Kidney capillary endothelial cell (primary cell): ENCODE results near the gene LDLRAP1.

Source experiments
- DNase-seq: peaks from one replicate; pipeline ENCODE4 v3.0.0-alpha.2; 2018; ENCODE audit warnings: low spot score

The LDLRAP1 gene

DNA sequence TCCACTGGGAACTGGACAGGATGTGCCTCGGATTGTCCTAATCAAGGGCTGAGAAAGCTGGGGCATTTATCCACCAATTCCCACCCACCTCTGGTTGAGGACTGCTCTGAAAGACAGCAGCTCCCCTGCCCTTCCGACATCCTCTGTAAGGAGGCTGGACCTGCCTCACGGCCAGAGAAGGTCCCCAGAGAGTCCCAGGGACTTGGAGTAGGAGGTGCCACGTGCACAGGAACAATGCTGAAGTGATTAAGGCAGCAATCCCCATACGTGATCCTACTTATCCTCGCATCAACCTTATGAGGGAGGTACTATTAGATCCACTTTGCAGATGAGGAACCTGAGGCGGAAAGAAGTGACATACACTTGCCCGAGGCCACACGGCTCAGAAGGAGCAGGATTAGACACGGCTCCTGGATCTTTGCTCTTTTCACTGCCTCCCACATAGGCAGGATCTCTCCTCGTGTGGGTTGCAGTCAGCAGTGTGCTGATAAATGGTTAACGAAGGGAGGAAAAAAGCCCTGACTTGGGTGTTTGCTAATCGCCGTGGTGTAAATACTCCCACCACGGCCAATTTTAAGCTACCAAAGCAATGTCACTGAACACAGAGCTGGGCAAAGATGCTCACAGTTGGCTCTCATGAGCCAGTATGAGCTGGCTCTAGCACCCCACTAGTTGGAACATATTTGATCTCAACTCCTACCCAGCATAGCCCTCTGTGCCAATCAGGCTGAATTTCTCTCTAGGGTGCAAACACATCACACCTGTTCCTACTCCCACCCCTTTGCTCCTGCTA, 18.6 kb upstream of the LDLRAP1 start:
- DNase-seq: no peak

GRCh38 chr1:25525361-25525688, 18.1 kb upstream of the LDLRAP1 start:
- no peak for DNase-seq

GRCh38 chr1:25526753-25527152, 16.7 kb upstream of the LDLRAP1 start:
- DNase-seq: no peak

DNA sequence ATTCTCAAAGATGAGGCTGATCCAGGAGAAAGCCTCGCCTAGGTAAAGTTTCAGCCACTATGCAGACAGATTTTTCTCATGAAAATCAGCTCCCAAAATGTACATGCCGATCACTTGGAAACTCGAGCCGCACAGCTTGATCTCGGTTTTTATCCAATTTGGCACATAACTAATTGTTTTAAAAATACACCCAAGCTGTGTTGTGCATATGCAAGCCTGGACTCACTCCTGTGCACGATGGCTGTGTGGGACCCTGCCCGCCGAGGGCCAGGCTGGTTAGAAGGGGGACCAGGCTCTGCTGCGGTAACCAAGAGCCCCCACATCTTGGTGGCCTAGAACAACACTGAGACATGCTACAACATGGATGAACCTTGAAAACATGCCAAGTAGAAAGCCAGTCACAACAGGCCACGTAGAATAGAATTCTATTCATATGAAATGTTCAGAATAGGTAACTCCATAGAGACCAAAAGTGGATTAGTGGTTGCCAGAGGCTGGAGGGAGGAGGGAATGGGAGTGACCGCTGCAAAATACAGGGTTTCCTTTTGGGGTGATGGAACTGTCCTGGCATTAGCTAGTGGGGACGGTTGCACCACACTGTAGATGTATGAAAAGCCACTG, 16.1 kb upstream of the LDLRAP1 start:
- no peak for DNase-seq

DNA sequence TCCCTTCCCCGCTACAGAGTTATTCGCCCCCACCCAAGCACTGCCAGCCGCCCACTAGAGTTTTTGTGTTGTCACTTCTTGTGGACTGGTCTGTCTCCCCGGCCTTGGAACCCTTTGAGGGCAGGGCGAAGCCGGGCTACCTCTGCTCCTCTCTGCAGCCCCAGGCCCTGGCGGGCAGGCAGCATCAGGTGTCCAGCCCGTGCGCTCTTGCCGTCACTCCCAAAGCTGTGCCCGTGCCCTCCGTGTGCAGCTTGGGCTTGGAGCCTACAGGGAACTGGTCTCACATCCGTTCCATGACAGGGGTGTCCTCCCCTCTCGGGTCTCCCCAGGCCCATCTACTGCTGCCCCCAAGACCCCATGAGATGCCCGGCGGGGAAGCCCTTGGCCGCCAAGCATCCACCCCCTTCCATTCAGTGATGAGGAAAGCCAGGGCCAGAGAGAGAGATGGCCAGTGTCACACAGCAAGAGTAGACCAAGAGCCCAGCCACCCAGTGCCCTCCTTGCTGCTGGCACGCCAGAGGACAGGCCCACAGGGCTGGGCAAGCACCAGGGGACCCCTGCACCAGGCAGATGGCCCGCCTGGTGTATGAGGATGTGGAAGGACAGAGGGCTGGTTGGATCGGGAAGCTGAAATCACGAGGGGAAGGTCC, 15.3 kb upstream of the LDLRAP1 start:
- no peak for DNase-seq

DNA sequence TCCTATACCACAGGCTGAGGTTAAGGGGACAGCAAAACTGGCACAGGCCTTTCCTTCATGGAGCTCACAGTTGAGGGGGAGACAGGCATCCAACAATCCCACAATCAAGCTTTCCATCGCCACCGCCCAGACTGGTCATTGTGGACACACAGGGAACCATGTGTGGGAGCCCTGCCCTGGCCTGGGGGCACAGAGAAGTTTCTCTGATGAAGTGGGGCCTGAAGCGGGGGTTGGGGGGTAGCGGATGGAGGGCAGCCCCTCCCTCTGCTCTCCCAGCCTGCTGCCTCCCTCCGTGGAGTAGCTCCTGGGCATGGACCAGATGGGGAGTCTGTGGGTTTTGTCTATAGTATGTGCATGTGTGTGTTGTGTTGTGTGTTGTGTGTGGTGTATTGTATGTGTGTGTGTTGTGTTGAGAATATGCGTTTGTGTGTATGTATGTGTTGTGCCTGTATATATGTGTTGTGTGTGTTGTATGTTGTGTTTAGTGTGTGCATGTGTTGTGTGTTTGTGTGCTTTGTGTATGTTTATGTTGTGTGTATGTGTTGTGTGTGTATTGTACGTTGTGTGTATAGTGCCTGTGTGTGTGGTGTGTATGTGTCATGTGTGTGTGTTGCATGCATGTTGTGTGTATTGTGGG, 14.4 kb upstream of the LDLRAP1 start:
- DNase-seq: no peak

GRCh38 chr1:25529518-25530185, 13.8 kb upstream of the LDLRAP1 start:
- no peak for DNase-seq

- no peak for DNase-seq
These were observed 13.0 kb upstream of the LDLRAP1 start for GRCh38 chr1:25530186-25531081.

DNA sequence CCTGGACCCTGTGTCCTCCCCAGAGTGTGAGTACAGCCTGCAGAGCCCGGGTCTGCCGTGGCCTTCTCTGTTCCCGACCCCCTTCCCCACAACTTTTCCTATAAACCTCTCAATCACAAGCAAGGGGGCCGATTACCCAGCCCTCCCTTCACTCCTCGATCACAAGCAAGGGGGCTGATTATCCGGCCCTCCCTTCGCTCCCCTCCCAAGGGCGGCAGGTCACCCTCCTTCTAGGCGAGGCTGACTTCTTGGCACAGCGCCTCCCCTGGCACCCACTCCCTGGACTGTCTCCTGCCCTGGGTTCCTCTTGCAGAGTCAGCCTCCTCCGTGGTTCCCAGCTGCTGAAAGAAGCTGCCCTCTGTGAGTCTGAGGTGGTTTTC, 12.3 kb upstream of the LDLRAP1 start:
- DNase-seq: no peak

- no peak for DNase-seq
These were observed 10.4 kb upstream of the LDLRAP1 start for GRCh38 chr1:25532970-25533369.

- no peak for DNase-seq
These were observed 9.5 kb upstream of the LDLRAP1 start for GRCh38 chr1:25533775-25534409.

- no peak for DNase-seq
These were observed 9.0 kb upstream of the LDLRAP1 start for GRCh38 chr1:25534410-25534788.

DNA sequence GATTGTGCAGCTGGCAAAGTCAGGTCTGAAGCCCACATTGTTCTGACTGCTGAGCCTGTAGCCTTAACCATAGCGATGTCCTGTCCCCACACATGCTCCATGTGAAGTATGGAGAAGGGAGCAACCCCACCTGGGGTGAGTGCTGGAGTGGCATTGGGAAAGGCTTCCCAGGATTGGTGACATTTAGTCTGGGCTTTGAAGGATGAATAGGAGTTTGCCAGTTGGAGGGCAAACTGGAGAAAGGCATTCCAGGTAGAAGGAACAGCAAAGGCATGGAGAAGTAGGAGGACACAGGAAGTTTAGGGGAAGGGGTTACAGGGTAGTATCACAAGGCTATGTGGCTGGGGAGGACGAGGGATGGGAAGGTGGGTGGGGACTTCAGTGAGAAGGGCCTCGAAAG, 7.3 kb upstream of the LDLRAP1 start:
- DNase-seq: no peak

DNA sequence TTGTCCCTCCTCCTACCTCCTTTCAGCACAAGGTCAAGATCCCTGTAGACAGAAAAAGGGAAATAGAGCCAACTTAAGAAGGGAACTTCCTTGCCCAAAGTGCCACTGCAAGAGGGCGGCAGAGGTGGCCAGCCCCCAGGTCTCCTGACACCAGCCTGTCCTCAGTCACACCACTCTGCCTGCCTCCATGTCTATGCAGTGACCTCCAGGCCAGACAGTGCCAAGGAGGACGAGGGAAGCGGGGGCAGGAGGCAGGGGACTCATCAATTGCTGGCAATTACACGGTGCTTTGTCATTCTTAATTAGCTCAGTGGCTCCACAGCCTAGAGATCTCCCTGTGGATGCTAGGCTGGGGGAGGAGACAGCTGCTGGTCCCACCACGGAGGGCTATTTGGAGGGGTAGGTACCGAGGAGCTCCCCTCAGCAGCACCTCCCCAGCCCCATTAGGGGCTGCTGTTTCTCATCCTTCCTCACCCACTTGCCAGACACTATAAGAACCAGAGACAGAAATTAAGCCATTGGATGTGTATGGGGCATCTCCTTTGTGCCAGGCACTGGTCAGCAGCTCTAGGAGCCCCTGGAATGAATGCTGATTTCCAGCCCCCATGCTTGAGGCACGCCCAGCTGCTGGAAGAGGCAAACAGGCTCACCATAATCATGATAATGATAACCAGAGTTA, 6.1 kb upstream of the LDLRAP1 start:
- DNase-seq: no peak

DNA sequence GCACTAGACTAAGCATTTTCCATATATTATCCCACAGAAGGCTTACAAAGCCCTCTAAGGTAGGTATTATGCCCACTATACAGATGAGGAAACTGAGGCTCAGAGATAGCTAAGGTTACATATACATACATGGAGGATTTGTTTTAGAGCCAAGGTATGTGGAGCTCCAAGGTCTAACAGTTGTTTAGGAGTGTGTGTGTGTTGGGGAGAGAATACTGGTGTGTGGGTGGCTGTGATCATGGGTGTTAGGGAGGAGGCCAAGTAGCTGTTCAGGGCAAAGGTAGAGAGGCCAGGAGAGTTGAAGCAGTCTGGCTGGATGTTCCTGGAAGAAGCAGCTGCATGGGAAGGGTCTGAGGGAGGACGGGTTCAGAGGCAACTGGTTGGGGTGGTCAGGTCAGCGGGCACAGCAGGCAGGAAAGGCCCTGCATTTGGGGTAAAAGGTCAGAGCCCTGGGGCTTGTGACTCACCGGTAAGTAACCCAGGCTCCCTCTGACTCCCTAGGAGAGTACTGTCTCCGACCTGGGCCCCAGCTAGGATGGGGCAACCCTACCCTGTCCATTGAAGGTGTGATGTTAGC, 5.1 kb upstream of the LDLRAP1 start:
- DNase-seq: no peak

GRCh38 chr1:25540750-25541342, 2.6 kb upstream of the LDLRAP1 start:
- no peak for DNase-seq

DNA sequence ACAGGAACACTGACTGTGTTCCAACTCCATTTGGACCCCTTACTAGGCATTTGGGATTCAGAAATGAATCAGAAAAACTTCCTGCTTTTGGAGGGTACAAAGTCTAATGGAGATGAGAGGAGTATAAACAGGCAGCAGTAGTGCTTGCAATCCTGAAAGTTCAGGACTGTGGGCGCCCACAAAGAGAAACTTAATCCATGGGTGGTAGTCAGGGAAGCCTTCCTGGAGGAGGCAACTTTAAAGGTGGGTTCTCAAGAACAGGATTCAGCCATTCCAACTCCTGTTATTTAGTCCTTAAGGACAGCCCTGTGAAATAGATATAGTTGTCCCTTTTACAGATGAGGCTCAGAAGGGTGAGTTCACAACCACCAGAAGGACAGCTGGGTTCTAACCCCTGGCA, 2.0 kb upstream of the LDLRAP1 start:
- DNase-seq: no peak

DNA sequence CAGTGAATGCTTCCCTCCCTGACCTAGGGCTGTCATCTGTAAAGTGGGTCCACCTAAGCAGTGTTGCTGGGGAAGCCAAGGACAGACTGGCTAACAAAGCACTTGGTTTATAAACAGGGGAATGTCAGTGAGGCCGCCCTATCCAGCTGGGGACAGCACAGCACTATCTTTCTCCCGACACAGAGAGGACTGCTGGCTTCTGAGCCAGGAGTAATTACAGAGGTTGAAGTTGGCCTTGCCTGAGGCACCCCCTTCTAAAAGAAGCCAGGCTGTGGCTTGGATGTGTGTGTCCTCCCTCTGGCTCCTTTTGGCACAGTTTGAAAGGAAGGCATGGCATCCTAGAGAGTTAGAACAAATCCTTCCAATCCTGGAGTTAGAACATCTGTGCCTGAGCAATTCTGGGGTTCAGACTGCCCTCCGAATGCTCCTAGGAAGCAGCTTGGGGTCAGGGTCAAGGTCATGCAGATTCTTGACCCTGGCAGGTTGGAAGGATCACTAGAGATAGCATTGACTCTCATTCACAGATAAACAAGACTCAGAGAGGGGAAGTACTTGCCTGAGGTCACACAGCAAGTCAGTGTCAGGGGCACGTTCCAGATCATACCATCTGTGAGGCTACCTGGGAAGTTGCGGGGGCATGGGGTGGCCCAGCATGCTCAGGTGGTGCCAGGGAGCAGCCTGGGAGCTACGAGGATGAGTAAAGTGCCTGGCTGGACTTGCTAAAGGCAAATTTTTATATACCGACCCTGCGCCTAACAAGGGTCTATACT, 1.3 kb upstream of the LDLRAP1 start:
- no peak for DNase-seq

DNA sequence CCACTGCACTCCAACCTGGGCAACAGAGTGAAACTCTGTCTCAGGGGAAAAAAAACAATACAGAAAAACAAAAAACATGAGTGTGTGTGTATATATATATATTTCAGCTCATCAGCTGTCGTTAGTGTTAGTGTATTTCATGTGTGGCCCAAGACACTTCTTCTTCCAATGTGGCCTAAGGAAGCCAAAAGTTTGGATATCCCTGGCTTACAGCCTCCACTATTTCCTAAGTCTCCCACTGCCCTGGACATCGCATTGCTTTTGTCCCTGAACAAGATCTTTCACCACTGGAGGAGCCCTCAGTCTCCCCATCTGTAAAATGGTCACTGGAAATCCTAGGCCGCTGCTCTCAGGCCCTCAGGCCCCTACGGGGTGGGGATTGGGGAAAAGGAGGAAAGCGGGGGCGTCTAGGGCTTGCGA, 391 bp upstream of the LDLRAP1 start:
- no peak for DNase-seq
